Thyroid gland (tissue), 4 donors: ENCODE data around the gene RADX.

ENCODE experiments used
- CTCF ChIP-seq, 6 experiments: fragments of 200-600 bp in 3 of 6; fragments of 450-650 bp in 3 of 6; sonication (generic) in 3 of 6; IDR thresholded peaks; one replicate each; pipeline ENCODE4 v1.5.1; 2016 to 2019; ENCODE audit warnings: antibody characterized with exemption in 6 of 6, mild to moderate bottlenecking in 2 of 6, inconsistent platforms in 1 of 6, moderate library complexity in 1 of 6
- POLR2A ChIP-seq, 2 donors: fragments of 450-650 bp; IDR thresholded peaks; one replicate each; pipeline ENCODE4 v1.6.1; 2017; ENCODE audit warnings: antibody characterized with exemption in 2 of 2, mild to moderate bottlenecking in 2 of 2, moderate library complexity in 1 of 2

DNA sequence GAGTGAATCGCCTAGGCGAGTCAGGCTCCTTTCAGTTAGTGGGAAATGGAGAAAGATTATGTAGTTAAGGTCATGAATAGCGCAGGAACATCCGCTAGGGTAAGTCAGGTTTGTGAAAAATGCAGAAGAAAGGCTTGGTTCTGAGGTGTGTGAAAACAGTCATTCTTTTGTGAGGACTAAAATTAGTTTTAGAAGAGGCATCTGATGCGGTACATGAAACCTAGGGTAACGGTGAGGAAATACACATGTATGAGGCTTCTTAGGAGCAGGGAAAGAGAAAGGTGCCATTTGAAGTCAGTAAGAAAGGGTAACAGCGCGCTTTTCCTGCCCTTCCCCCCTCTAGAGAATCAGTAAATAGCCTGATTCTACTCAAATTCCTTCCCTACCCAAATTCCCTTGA lies 114.2 kb downstream of the RADX start:
- TF ChIP-seq CTCF (IDR thresholded peaks at IDR 0.05), result peak in 1 of 6 experiments; percentile 8
- TF ChIP-seq POLR2A (IDR thresholded peaks at IDR 0.05), result no peak
